ENCODE results near the gene MYH11. TPM values are rescaled to one million over a fixed set of nuclear protein-coding genes. Genes with fewer than 3 reads are reported as not detected.

Gene MYH11
- total and polyA plus RNA-seq, 2 experiments from 2014 or later: 1.6 to 5.9 TPM

DNA sequence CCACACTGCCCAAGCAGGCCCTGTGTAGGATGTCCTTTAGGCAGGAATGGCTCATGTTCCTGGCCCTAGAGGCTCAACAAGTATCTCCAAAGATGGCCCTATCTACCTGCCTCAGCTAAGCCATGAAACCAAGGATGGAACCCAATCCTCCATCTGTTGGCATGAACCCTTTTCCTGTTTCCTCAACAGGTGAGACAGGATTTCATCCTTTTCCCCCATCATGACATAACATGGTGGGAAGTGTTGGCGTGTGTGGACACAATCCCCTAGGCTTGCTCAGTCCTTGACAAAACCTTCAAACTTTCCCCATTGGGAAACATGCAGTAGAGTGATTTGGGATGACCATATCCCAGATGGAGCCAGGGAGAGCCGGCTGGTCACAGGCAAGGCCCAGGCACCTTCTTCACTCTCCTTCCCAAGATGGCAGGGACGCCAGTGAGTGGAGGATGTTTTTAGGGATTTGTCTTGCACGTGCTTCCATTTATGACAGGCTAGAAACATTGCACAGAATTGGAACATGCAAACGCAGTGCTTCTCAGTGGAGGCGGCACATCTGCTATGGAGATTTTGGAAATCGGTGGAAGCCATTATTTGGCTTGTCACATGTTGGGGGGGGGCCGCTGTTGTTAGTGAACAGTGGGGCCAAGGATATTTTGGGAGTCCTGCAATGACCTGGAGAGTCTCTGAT, 77.0 kb downstream of the MYH11 start:
- no peak for ATAC-seq
- Histone ChIP-seq H3K4me1 (ENCODE audit: insufficient read depth) (no peaks in the 10 kb centered on the region), H3K9me2 (ENCODE audit: insufficient read depth) (no peaks in the 10 kb centered on the region), H3K27me3 (ENCODE audit: insufficient read depth) (no peaks in the 10 kb centered on the region), H2AFZ (no peak overlapping the region), H4K20me1 (replicated peaks; ENCODE audit: insufficient read depth) (no peaks in the 10 kb centered on the region), H3K79me2 (replicated peaks; ENCODE audit: insufficient read depth) (no peaks in the 10 kb centered on the region), H3K36me3 (ENCODE audit: insufficient read depth) (no peaks in the 10 kb centered on the region), H3K27ac (ENCODE audit: low read depth) (no peak overlapping the region), H3K4me2 (no peak overlapping the region), H3K4me3 (no peak overlapping the region), H3F3A (replicated peaks; ENCODE audit: low read depth) (no peaks in the 10 kb centered on the region)
- Mint-ChIP-seq H3K27me3 (ENCODE audit: insufficient read depth, low read depth, poor library complexity) (peaks cover 7% of the 10 kb centered on the region), H3K4me3 (no peak overlapping the region), H3K4me1 (peaks cover 8% of the 10 kb centered on the region), H3K9me3 (no peaks in the 10 kb centered on the region), H3K27ac (no peak overlapping the region), H3K36me3 (ENCODE audit: low read depth) (no peaks in the 10 kb centered on the region)
- no peak for TF ChIP-seq EZH2 (IDR thresholded peaks at IDR 0.05; ENCODE audit: low read depth, unreplicated experiment)
- no peak for TF ChIP-seq POLR2AphosphoS5 (IDR thresholded peaks at IDR 0.05; ENCODE audit: low read depth)
- DNase-seq (ENCODE audit: low spot score): no peak

DNA sequence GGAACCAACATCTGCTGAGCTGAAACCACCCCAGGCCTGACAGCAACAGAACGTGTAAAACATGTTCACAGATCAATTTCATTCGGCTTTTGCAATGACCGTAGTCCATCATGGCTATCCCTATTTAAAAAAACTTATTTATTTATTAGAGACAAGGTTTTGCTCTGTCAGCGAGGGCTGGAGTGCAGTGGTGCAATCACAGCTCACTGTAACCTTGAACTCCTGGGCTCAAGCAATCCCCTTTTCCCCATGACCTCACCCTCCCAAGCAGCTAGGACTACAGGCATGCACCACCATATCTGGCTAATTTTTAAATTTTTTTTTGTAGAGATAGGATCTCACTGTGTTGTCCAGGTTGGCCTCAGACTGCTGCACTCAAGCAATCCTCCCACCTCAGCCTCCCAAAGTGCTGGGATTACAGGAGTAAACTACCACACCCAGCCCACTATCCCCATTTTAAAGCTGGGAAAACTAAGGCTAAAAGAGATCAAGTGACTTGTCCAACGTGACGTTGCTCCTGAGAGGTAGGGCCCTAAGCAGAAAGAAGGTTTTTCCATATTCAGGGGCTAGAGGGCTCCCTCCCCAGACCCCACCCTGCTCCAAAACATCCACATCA, 77.7 kb downstream of the MYH11 start:
- Histone ChIP-seq H3K27ac (ENCODE audit: low read depth) (no peak overlapping the region), H3K9me2 (ENCODE audit: insufficient read depth) (no peaks in the 10 kb centered on the region), H3K27me3 (ENCODE audit: insufficient read depth) (no peaks in the 10 kb centered on the region), H4K20me1 (replicated peaks; ENCODE audit: insufficient read depth) (no peaks in the 10 kb centered on the region), H3K36me3 (ENCODE audit: insufficient read depth) (no peaks in the 10 kb centered on the region), H3K4me3 (no peak overlapping the region), H2AFZ (no peak overlapping the region), H3K79me2 (replicated peaks; ENCODE audit: insufficient read depth) (no peaks in the 10 kb centered on the region), H3K4me2 (no peak overlapping the region), H3F3A (replicated peaks; ENCODE audit: low read depth) (no peaks in the 10 kb centered on the region), H3K4me1 (ENCODE audit: insufficient read depth) (no peaks in the 10 kb centered on the region)
- DNase-seq (ENCODE audit: low spot score) (no peak), ATAC-seq (no peak)
- Mint-ChIP-seq H3K27ac (no peak overlapping the region), H3K4me1 (peaks cover 8% of the 10 kb centered on the region), H3K27me3 (ENCODE audit: insufficient read depth, low read depth, poor library complexity) (peaks cover 5% of the 10 kb centered on the region), H3K36me3 (ENCODE audit: low read depth) (no peaks in the 10 kb centered on the region), H3K9me3 (no peaks in the 10 kb centered on the region), H3K4me3 (no peak overlapping the region)
- TF ChIP-seq NANOG (IDR thresholded peaks at IDR 0.05; ENCODE audit: borderline replicate concordance) (no peak), POLR2AphosphoS5 (IDR thresholded peaks at IDR 0.05; ENCODE audit: low read depth) (no peak), JUNB (IDR thresholded peaks at IDR 0.05; ENCODE audit: unreplicated experiment) (no peak), EZH2 (IDR thresholded peaks at IDR 0.05; ENCODE audit: low read depth, unreplicated experiment) (no peak), EZH2phosphoT487 (IDR thresholded peaks at IDR 0.05; ENCODE audit: unreplicated experiment) (no peak), CREB1 (CRISPR knock-in tag; IDR thresholded peaks at IDR 0.05; ENCODE audit: low read depth) (no peak), ZNF114 (CRISPR knock-in tag; IDR thresholded peaks at IDR 0.05) (no peak)
- TF ChIP-seq, protein P1, sequence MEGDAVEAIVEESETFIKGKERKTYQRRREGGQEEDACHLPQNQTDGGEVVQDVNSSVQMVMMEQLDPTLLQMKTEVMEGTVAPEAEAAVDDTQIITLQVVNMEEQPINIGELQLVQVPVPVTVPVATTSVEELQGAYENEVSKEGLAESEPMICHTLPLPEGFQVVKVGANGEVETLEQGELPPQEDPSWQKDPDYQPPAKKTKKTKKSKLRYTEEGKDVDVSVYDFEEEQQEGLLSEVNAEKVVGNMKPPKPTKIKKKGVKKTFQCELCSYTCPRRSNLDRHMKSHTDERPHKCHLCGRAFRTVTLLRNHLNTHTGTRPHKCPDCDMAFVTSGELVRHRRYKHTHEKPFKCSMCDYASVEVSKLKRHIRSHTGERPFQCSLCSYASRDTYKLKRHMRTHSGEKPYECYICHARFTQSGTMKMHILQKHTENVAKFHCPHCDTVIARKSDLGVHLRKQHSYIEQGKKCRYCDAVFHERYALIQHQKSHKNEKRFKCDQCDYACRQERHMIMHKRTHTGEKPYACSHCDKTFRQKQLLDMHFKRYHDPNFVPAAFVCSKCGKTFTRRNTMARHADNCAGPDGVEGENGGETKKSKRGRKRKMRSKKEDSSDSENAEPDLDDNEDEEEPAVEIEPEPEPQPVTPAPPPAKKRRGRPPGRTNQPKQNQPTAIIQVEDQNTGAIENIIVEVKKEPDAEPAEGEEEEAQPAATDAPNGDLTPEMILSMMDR (conservative IDR thresholded peaks at IDR 0.05; ENCODE audit: low read depth in 2 of 2): no peak
- TF ChIP-seq, protein P2, sequence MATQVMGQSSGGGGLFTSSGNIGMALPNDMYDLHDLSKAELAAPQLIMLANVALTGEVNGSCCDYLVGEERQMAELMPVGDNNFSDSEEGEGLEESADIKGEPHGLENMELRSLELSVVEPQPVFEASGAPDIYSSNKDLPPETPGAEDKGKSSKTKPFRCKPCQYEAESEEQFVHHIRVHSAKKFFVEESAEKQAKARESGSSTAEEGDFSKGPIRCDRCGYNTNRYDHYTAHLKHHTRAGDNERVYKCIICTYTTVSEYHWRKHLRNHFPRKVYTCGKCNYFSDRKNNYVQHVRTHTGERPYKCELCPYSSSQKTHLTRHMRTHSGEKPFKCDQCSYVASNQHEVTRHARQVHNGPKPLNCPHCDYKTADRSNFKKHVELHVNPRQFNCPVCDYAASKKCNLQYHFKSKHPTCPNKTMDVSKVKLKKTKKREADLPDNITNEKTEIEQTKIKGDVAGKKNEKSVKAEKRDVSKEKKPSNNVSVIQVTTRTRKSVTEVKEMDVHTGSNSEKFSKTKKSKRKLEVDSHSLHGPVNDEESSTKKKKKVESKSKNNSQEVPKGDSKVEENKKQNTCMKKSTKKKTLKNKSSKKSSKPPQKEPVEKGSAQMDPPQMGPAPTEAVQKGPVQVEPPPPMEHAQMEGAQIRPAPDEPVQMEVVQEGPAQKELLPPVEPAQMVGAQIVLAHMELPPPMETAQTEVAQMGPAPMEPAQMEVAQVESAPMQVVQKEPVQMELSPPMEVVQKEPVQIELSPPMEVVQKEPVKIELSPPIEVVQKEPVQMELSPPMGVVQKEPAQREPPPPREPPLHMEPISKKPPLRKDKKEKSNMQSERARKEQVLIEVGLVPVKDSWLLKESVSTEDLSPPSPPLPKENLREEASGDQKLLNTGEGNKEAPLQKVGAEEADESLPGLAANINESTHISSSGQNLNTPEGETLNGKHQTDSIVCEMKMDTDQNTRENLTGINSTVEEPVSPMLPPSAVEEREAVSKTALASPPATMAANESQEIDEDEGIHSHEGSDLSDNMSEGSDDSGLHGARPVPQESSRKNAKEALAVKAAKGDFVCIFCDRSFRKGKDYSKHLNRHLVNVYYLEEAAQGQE (IDR thresholded peaks at IDR 0.05; ENCODE audit: unreplicated experiment): no peak
- TF ChIP-seq, protein P3, sequence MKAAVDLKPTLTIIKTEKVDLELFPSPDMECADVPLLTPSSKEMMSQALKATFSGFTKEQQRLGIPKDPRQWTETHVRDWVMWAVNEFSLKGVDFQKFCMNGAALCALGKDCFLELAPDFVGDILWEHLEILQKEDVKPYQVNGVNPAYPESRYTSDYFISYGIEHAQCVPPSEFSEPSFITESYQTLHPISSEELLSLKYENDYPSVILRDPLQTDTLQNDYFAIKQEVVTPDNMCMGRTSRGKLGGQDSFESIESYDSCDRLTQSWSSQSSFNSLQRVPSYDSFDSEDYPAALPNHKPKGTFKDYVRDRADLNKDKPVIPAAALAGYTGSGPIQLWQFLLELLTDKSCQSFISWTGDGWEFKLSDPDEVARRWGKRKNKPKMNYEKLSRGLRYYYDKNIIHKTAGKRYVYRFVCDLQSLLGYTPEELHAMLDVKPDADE (IDR thresholded peaks at IDR 0.05): no peak
